Large intestine (tissue), 3 donors: ENCODE measurements around the gene DDAH2. TPM values are rescaled to one million over a fixed set of nuclear protein-coding genes. Genes with fewer than 3 reads are reported as not detected.

Source experiments
- DNase-seq, 2 donors: peaks; one replicate each; pipeline versions ENCODE4 v3.0.0 to v3.0.0-alpha.2; 2013
- H3K27ac ChIP-seq: one replicate; pipeline ENCODE4 v1.5.1; 2013; ENCODE audit warnings: low read length
- H3K27me3 ChIP-seq: 2 replicates; pipeline ENCODE4 v1.6.1; 2013; ENCODE audit warnings: low read length; ENCODE audit not compliant: control insufficient read depth, insufficient read depth
- H3K36me3 ChIP-seq: 2 replicates; pipeline ENCODE4 v1.6.1; 2013; ENCODE audit warnings: low read length; ENCODE audit not compliant: control insufficient read depth, insufficient read depth
- H3K4me1 ChIP-seq: one replicate; pipeline ENCODE4 v1.6.1; 2013; ENCODE audit warnings: low read length; ENCODE audit not compliant: control insufficient read depth, insufficient read depth
- H3K4me3 ChIP-seq: one replicate; pipeline ENCODE4 v1.5.1; 2013; ENCODE audit warnings: low read length
- H3K9me3 ChIP-seq: one replicate; pipeline ENCODE4 v1.6.1; 2013; ENCODE audit warnings: mild to moderate bottlenecking, low read depth, low read length, moderate library complexity; ENCODE audit not compliant: control insufficient read depth
- WGBS: methylation state at CpG from one replicate; pipeline ENCODE4 v1.1.5; 2013; ENCODE audit warnings: low lambda C conversion rate; ENCODE audit not compliant: insufficient coverage; 5-methylcytosine and 5-hydroxymethylcytosine counted together
- polyA plus RNA-seq: library from polyadenylated mRNA; unstranded; fragments of 120-200 nt; gene quantifications from one replicate; pipeline ENCODE4 v1.2.1, GENCODE V29; 2013

The DDAH2 gene
- polyA plus RNA-seq, 1 donor: 82.6 TPM

GRCh38 chr6:31771992-31772358 is 42.9 kb upstream of the DDAH2 start:
- no peak overlapping the region for H3K4me3 ChIP-seq
- no CpG with 5 or more reads among the region's 4 CpGs for WGBS

GRCh38 chr6:31770860-31771259 is 41.8 kb upstream of the DDAH2 start:
- WGBS: no CpG with 5 or more reads among the region's 2 CpGs

More at GRCh38 chr6:31771992-31772358, 42.9 kb upstream of the DDAH2 start:
- Histone ChIP-seq H3K36me3 (no peaks in the 10 kb centered on the region), H3K9me3 (peaks cover 2% of the 10 kb centered on the region), H3K27me3 (no peaks in the 10 kb centered on the region), H3K27ac (no peak overlapping the region), H3K4me1 (peaks cover 22% of the 10 kb centered on the region)
- no peak for DNase-seq

GRCh38 chr6:31769684-31770371 is 40.7 kb upstream of the DDAH2 start:
- WGBS: 40% methylated on average over 1 of the region's 12 CpGs
- no peak overlapping the region for H3K4me3 ChIP-seq
- H3K27me3 ChIP-seq: no peaks in the 10 kb centered on the region
- H3K9me3 ChIP-seq: no peaks in the 10 kb centered on the region
- H3K4me1 ChIP-seq: peaks cover 16% of the 10 kb centered on the region
- peak; percentile 79 to 81 for DNase-seq
- H3K27ac ChIP-seq: no peak overlapping the region
- H3K36me3 ChIP-seq: no peaks in the 10 kb centered on the region

More at GRCh38 chr6:31770860-31771259, 41.8 kb upstream of the DDAH2 start:
- DNase-seq: no peak
- Histone ChIP-seq H3K27me3 (no peaks in the 10 kb centered on the region), H3K27ac (no peak overlapping the region), H3K9me3 (peaks cover 1% of the 10 kb centered on the region), H3K36me3 (no peaks in the 10 kb centered on the region), H3K4me1 (peaks cover 21% of the 10 kb centered on the region), H3K4me3 (no peak overlapping the region)

- DNase-seq: no peak
- Histone ChIP-seq H3K9me3 (no peaks in the 10 kb centered on the region), H3K4me3 (no peak overlapping the region), H3K36me3 (no peaks in the 10 kb centered on the region), H3K4me1 (peaks cover 24% of the 10 kb centered on the region), H3K27me3 (no peaks in the 10 kb centered on the region), H3K27ac (no peak overlapping the region)
- WGBS: no CpG with 5 or more reads among the region's 18 CpGs
Observed at GRCh38 chr6:31768363-31769257, 39.5 kb upstream of the DDAH2 start.

GRCh38 chr6:31767096-31767645 is 38.1 kb upstream of the DDAH2 start:
- no CpG with 5 or more reads among the region's 6 CpGs for WGBS
- Histone ChIP-seq H3K4me1 (peaks cover 30% of the 10 kb centered on the region), H3K27ac (no peak overlapping the region), H3K36me3 (peaks cover 9% of the 10 kb centered on the region), H3K27me3 (no peaks in the 10 kb centered on the region), H3K4me3 (no peak overlapping the region), H3K9me3 (no peaks in the 10 kb centered on the region)
- peak in 1 of 2 donors; percentile 31 for DNase-seq

GRCh38 chr6:31765910-31766794 is 37.1 kb upstream of the DDAH2 start:
- DNase-seq: peak in 1 of 2 donors; percentile 78
- peak overlapping the region; percentile 49 for H3K4me3 ChIP-seq
- no peaks in the 10 kb centered on the region for H3K9me3 ChIP-seq
- peaks cover 19% of the 10 kb centered on the region for H3K36me3 ChIP-seq
- no peaks in the 10 kb centered on the region for H3K27me3 ChIP-seq
- H3K4me1 ChIP-seq: peaks cover 36% of the 10 kb centered on the region
- peak overlapping the region; percentile 19 for H3K27ac ChIP-seq
- WGBS: 19% methylated on average over 3 of the region's 42 CpGs

GRCh38 chr6:31765559-31765909 is 36.4 kb upstream of the DDAH2 start:
- Histone ChIP-seq H3K4me3 (peak overlapping the region; percentile 49), H3K4me1 (peaks cover 41% of the 10 kb centered on the region), H3K36me3 (peaks cover 20% of the 10 kb centered on the region), H3K27me3 (no peaks in the 10 kb centered on the region), H3K9me3 (no peaks in the 10 kb centered on the region), H3K27ac (peak overlapping the region; percentile 19)
- no peak for DNase-seq
- WGBS: no CpG with 5 or more reads among the region's 9 CpGs

- H3K4me1 ChIP-seq: peaks cover 47% of the 10 kb centered on the region
- peaks cover 31% of the 10 kb centered on the region for H3K36me3 ChIP-seq
- no peak for DNase-seq
- H3K27ac ChIP-seq: no peak overlapping the region
- no peaks in the 10 kb centered on the region for H3K27me3 ChIP-seq
- H3K4me3 ChIP-seq: no peak overlapping the region
- no CpG with 5 or more reads among the region's 4 CpGs for WGBS
- H3K9me3 ChIP-seq: no peaks in the 10 kb centered on the region
Observed at GRCh38 chr6:31764198-31764597, 35.1 kb upstream of the DDAH2 start.

GRCh38 chr6:31763619-31763940 is 34.5 kb upstream of the DDAH2 start:
- Histone ChIP-seq H3K4me1 (peaks cover 47% of the 10 kb centered on the region), H3K4me3 (no peak overlapping the region), H3K36me3 (peaks cover 33% of the 10 kb centered on the region), H3K27me3 (no peaks in the 10 kb centered on the region), H3K27ac (no peak overlapping the region), H3K9me3 (no peaks in the 10 kb centered on the region)
- WGBS: no CpG with 5 or more reads among the region's 1 CpG
- peak in 1 of 2 donors; percentile 56 for DNase-seq
